HG02943 (cell line): Measurements from ENCODE around the gene TOGARAM2.

ENCODE experiments used
- ATAC-seq: cut with Tn5 transposase; IDR thresholded peaks from one replicate; pipeline ENCODE4 v1.9.1; 2021; ENCODE audit warnings: mild to moderate bottlenecking, low read depth, moderate library complexity; ENCODE audit not compliant: unreplicated experiment

Gene TOGARAM2

GRCh38 chr2:28997237-28997846 is 16.2 kb downstream of the TOGARAM2 start:
- ATAC-seq, result no peak

GRCh38 chr2:28997847-28998735 is 17.0 kb downstream of the TOGARAM2 start:
- no peak for ATAC-seq

GRCh38 chr2:29000481-29000880 is 19.4 kb downstream of the TOGARAM2 start:
- ATAC-seq, result peak; percentile 71

- no peak for ATAC-seq
These were observed 19.9 kb downstream of the TOGARAM2 start for GRCh38 chr2:29000956-29001355.

- ATAC-seq, result no peak
These were observed 20.7 kb downstream of the TOGARAM2 start for GRCh38 chr2:29001806-29002205.

GRCh38 chr2:29004755-29005154 is 23.7 kb downstream of the TOGARAM2 start:
- ATAC-seq, result no peak

- ATAC-seq, result no peak
These were observed 24.2 kb downstream of the TOGARAM2 start for GRCh38 chr2:29005331-29005730.

- no peak for ATAC-seq
These were observed 25.2 kb downstream of the TOGARAM2 start for GRCh38 chr2:29006092-29006979.

GRCh38 chr2:29006980-29007301 is 25.8 kb downstream of the TOGARAM2 start:
- no peak for ATAC-seq

- no peak for ATAC-seq
These were observed 28.2 kb downstream of the TOGARAM2 start for GRCh38 chr2:29009270-29009669.

GRCh38 chr2:29009711-29010677 is 28.9 kb downstream of the TOGARAM2 start:
- ATAC-seq, result no peak

- ATAC-seq, result no peak
These were observed 29.8 kb downstream of the TOGARAM2 start for GRCh38 chr2:29010946-29011345.

- ATAC-seq, result no peak
These were observed 30.4 kb downstream of the TOGARAM2 start for GRCh38 chr2:29011418-29012060.

- ATAC-seq, result no peak
These were observed 31.1 kb downstream of the TOGARAM2 start for GRCh38 chr2:29012211-29012681.

GRCh38 chr2:29013057-29013780 is 32.1 kb downstream of the TOGARAM2 start:
- ATAC-seq, result no peak

GRCh38 chr2:29014331-29014730 is 33.2 kb downstream of the TOGARAM2 start:
- ATAC-seq, result no peak

GRCh38 chr2:29014811-29015421 is 33.8 kb downstream of the TOGARAM2 start:
- ATAC-seq, result no peak
